GM10266 (cell line): ENCODE results near the gene SFTA2.

ENCODE experiments used
- DNase-seq: peaks from one replicate; pipeline ENCODE4 v3.0.0; 2012; ENCODE audit errors: extremely low spot score
- CTCF ChIP-seq: IDR thresholded peaks from 2 replicates; pipeline ENCODE4 v1.5.1; 2012; ENCODE audit warnings: mild to moderate bottlenecking, low read depth; ENCODE audit not compliant: control insufficient read depth, insufficient read depth; ENCODE audit errors: missing control alignments

The SFTA2 gene

GRCh38 chr6:30881392-30882203 is 50.4 kb downstream of the SFTA2 start:
- DNase-seq, result peak; percentile 10
- TF ChIP-seq CTCF, result no peak
